ENCODE measurements around the gene MERTK.
"Not testable (repeated sequence)": the region's sequence is repeated elsewhere in the genome, so short reads cannot be mapped to it uniquely, and the experiment has no call there.

MERTK gene

GRCh38 chr2:112031473-112032223 lies 133.2 kb downstream of the MERTK start:
- peak; percentile 30 for DNase-seq (ENCODE audit: low read depth, low spot score)
- TF ChIP-seq, protein P1, sequence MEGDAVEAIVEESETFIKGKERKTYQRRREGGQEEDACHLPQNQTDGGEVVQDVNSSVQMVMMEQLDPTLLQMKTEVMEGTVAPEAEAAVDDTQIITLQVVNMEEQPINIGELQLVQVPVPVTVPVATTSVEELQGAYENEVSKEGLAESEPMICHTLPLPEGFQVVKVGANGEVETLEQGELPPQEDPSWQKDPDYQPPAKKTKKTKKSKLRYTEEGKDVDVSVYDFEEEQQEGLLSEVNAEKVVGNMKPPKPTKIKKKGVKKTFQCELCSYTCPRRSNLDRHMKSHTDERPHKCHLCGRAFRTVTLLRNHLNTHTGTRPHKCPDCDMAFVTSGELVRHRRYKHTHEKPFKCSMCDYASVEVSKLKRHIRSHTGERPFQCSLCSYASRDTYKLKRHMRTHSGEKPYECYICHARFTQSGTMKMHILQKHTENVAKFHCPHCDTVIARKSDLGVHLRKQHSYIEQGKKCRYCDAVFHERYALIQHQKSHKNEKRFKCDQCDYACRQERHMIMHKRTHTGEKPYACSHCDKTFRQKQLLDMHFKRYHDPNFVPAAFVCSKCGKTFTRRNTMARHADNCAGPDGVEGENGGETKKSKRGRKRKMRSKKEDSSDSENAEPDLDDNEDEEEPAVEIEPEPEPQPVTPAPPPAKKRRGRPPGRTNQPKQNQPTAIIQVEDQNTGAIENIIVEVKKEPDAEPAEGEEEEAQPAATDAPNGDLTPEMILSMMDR (IDR thresholded peaks at IDR 0.05; ENCODE audit: low read depth, low read length): no peak
- in situ Hi-C loops (cut with HindIII; ENCODE audit: low sequenced_read_pairs): no loop called here
- no peak overlapping the region for H3K4me3 ChIP-seq (ENCODE audit: low read depth, low read length)

GRCh38 chr2:112032224-112032586 lies 133.8 kb downstream of the MERTK start:
- TF ChIP-seq, protein P1 (IDR thresholded peaks at IDR 0.05; ENCODE audit: low read depth, low read length): no peak
- in situ Hi-C loops (cut with HindIII; ENCODE audit: low sequenced_read_pairs): no loop called here
- DNase-seq (ENCODE audit: low read depth, low spot score): no peak
- no peak overlapping the region for H3K4me3 ChIP-seq (ENCODE audit: low read depth, low read length)

- TF ChIP-seq, protein P1 (IDR thresholded peaks at IDR 0.05; ENCODE audit: low read depth, low read length): peak; percentile 17
- in situ Hi-C loops (cut with HindIII; ENCODE audit: low sequenced_read_pairs): no loop called here
- no peak overlapping the region for H3K4me3 ChIP-seq (ENCODE audit: low read depth, low read length)
- DNase-seq (ENCODE audit: low read depth, low spot score): peak; percentile 79
Measured at GRCh38 chr2:112032689-112033465, 134.5 kb downstream of the MERTK start.

DNA sequence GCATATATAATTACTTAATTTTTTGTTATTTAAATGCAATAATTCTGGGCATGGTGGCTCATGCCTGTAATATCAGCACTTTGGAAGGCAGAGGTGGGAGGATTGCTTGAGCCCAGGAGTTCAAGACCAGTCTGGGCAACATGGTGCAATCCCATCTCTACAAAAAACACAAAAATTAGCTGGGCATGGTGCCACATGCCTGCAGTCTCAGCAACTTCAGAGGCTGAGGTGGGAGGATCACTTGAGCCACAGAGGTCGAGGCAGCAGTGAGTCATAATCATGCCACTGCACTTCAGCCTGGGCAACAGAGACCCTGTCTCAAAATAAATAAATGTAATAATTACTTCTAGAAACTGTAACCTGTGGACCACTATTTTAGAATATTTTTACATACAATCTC lies 135.2 kb downstream of the MERTK start:
- peak; percentile 46 for DNase-seq (ENCODE audit: low read depth, low spot score)
- H3K4me3 ChIP-seq (ENCODE audit: low read depth, low read length): no peak overlapping the region
- TF ChIP-seq, protein P1 (IDR thresholded peaks at IDR 0.05; ENCODE audit: low read depth, low read length): no peak
- in situ Hi-C loops (cut with HindIII; ENCODE audit: low sequenced_read_pairs): no loop called here

GRCh38 chr2:112034924-112035323 lies 136.5 kb downstream of the MERTK start:
- DNase-seq (ENCODE audit: low read depth, low spot score): no peak
- H3K4me3 ChIP-seq (ENCODE audit: low read depth, low read length): no peak overlapping the region
- in situ Hi-C loops (cut with HindIII; ENCODE audit: low sequenced_read_pairs): no loop called here
- TF ChIP-seq, protein P1 (IDR thresholded peaks at IDR 0.05; ENCODE audit: low read depth, low read length): no peak

DNA sequence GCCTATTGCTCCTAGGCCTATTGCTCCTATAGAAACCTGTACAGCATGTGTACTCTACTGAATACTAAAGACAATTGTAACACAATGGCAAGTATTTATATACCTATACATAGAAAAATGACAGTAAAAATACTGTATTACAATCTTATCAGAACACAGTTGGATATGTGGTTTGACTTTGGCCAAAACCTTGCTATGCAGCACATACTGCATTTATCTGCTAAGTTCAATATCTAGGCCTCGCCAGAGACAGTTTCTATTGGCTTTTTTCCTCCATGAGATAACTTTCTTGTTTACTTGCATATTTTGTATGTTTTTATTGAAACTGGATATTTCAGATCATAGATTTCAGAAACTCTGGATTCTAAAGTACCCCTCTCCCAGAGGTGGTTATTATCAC lies 137.4 kb downstream of the MERTK start:
- no peak for DNase-seq (ENCODE audit: low read depth, low spot score)
- TF ChIP-seq, protein P1 (IDR thresholded peaks at IDR 0.05; ENCODE audit: low read depth, low read length): no peak
- no peak overlapping the region for H3K4me3 ChIP-seq (ENCODE audit: low read depth, low read length)
- in situ Hi-C loops (cut with HindIII; ENCODE audit: low sequenced_read_pairs): no loop called here

DNA sequence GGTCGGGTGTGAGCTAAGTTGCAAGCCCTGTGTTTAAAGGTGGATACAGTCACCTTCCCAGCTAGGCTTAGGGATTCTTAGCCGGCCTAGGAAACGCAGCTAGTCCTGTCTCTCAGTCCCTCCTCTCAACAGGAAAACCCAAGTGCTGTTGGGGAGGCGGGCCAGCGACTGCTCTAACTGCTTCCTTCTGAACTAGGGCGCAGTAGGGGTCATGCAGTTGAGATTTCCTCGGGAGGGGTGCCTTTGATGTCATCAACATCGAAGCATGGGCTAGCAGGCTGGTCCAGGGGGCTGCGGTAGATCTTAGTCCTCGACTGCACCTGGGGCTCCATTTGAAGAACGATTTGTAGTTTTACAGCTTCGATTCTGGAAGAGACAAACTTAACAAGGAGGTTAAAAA lies 141.1 kb downstream of the MERTK start:
- in situ Hi-C loops (cut with HindIII; ENCODE audit: low sequenced_read_pairs); H3K4me3 ChIP-seq (ENCODE audit: low read depth, low read length); DNase-seq (ENCODE audit: low read depth, low spot score): not testable (repeated sequence)

DNA sequence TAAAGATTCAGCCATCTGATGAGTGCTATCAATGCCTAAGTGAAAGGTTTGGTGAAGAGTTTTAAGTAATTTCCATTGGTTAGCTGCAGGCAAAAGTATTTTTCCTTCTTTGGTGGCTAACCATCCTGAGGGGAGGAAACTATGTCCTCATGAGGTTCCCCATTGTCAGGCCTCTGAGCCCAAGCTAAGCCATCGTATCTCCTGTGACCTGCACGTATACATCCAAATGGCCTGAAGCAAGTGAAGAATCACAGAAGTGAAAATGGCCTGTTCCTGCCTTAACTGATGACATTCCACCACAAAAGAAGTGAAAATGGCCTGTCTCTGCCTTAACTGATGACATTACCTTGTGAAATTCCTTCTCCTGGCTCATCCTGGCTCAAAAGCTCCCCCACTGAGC lies 141.7 kb downstream of the MERTK start:
- in situ Hi-C loops (cut with HindIII; ENCODE audit: low sequenced_read_pairs); H3K4me3 ChIP-seq (ENCODE audit: low read depth, low read length); DNase-seq (ENCODE audit: low read depth, low spot score): not testable (repeated sequence)

DNA sequence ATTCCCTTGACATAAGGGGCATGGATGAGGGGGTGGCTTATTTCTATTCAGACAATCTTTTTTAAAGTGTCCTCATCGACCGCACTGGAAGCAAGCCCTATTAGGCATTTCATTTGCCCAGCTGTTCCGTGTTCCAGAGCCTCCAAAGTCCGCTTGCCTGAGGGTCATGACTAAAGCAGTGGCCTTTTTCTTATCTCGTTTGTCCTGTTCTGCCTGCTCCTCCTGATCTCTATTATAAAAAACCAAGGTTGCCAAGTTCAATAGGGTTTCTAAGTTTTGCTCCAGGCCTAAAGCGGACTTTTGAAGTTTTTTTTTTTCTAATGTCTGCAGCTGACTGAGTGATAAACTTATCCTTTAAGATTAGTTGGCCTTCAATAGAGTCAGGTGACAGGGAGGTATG lies 143.1 kb downstream of the MERTK start:
- H3K4me3 ChIP-seq (ENCODE audit: low read depth, low read length); in situ Hi-C loops (cut with HindIII; ENCODE audit: low sequenced_read_pairs); DNase-seq (ENCODE audit: low read depth, low spot score): not testable (repeated sequence)

Measured in astrocyte of the spinal cord (primary cell).